Keratinocyte (primary cell): ENCODE results near the gene SETD7. TPM values are rescaled to one million over a fixed set of nuclear protein-coding genes. Genes with fewer than 3 reads are reported as not detected.

Experiments used
- DNase-seq: peaks from one replicate; pipeline ENCODE4 v3.0.0-alpha.2; 2011; ENCODE audit warnings: low read depth, missing footprints, low spot score
- FAIRE-seq: peaks from 2 replicates; lab custom pipeline; 2011; peaks lifted over from hg19 to GRCh38; lab: Jason Lieb, UNC
- H2AFZ ChIP-seq: 2 replicates; pipeline ENCODE4 v1.6.0; 2012; ENCODE audit warnings: low read length, control low read depth, inconsistent platforms; ENCODE audit not compliant: control insufficient read depth
- H3K27ac ChIP-seq: 2 replicates; pipeline ENCODE4 v1.5.1; 2011; ENCODE audit warnings: low read length; ENCODE audit not compliant: control insufficient read depth, insufficient read depth
- H3K27me3 ChIP-seq: 3 replicates; pipeline ENCODE4 v1.6.0; 2011; ENCODE audit warnings: low read length; ENCODE audit not compliant: control insufficient read depth, insufficient read depth; ENCODE audit errors: extremely low read depth
- H3K36me3 ChIP-seq, 2 experiments: 2 replicates in 1 of 2; 3 replicates in 1 of 2; pipeline ENCODE4 v1.5.1; 2011; ENCODE audit warnings: low read length in 2 of 2, mild to moderate bottlenecking in 1 of 2; ENCODE audit not compliant: control insufficient read depth in 2 of 2, insufficient read depth in 2 of 2; ENCODE audit errors: extremely low read depth in 1 of 2
- H3K4me1 ChIP-seq: 3 replicates; pipeline ENCODE4 v1.5.1; 2011; ENCODE audit warnings: low read length; ENCODE audit not compliant: control insufficient read depth, insufficient read depth; ENCODE audit errors: extremely low read depth
- H3K4me2 ChIP-seq: 3 replicates; pipeline ENCODE4 v1.6.0; 2011; ENCODE audit warnings: low read depth, low read length; ENCODE audit not compliant: control insufficient read depth, insufficient read depth; ENCODE audit errors: extremely low read depth
- H3K4me3 ChIP-seq, 3 experiments: fragments of 200-600 bp in 1 of 3; sonication (generic) in 1 of 3; 2 replicates in 2 of 3; 3 replicates in 1 of 3; pipeline ENCODE4 v1.5.1; 2011 to 2016; ENCODE audit warnings: low read length in 3 of 3, mild to moderate bottlenecking in 3 of 3, control low read depth in 2 of 3, inconsistent platforms in 1 of 3, low read depth in 1 of 3, mixed read lengths in 1 of 3, mixed run types in 1 of 3, moderate library complexity in 1 of 3; ENCODE audit not compliant: control insufficient read depth in 2 of 3, insufficient read depth in 2 of 3; ENCODE audit errors: extremely low read depth in 1 of 3
- H3K79me2 ChIP-seq: 2 replicates; pipeline ENCODE4 v1.6.0; 2012; ENCODE audit warnings: low read length; ENCODE audit not compliant: control insufficient read depth, insufficient read depth
- H3K9ac ChIP-seq: 3 replicates; pipeline ENCODE4 v1.6.0; 2011; ENCODE audit warnings: low read length; ENCODE audit not compliant: control insufficient read depth, insufficient read depth; ENCODE audit errors: extremely low read depth
- H3K9me1 ChIP-seq: 3 replicates; pipeline ENCODE4 v1.6.0; 2011; ENCODE audit warnings: low read length; ENCODE audit not compliant: control insufficient read depth, insufficient read depth; ENCODE audit errors: extremely low read depth
- H3K9me3 ChIP-seq: 2 replicates; pipeline ENCODE4 v1.5.1; 2012; ENCODE audit warnings: low read depth, low read length; ENCODE audit not compliant: control insufficient read depth
- H4K20me1 ChIP-seq: 3 replicates; pipeline ENCODE4 v1.6.0; 2011; ENCODE audit warnings: low read length; ENCODE audit not compliant: control insufficient read depth, insufficient read depth; ENCODE audit errors: extremely low read depth
- EZH2 ChIP-seq: IDR thresholded peaks from one replicate; pipeline ENCODE4 v1.6.1; 2012; ENCODE audit warnings: inconsistent platforms, mild to moderate bottlenecking, low read length, moderate library complexity
- dilution Hi-C: fragments of 300-500 bp; cut with MboI; formaldehyde crosslinking; loops from one replicate; pipeline ENCODE4 v1.7.0; 2020; ENCODE audit warnings: low sequenced_read_pairs; ENCODE audit not compliant: extremely low pct_ligation_motif_present
- polyA plus RNA-seq, 5 experiments: library from polyadenylated mRNA; depleted of rRNA in 3 of 5; stranded (reverse) in 3 of 5; stranded (forward) in 1 of 5; unstranded in 1 of 5; fragments of >200 nt; gene quantifications; 1 replicate in 1 of 5; 2 replicates in 3 of 5; 3 replicates in 1 of 5; pipeline versions ENCODE4 v1.2.1 to v1.2.3, GENCODE V29; 2011 to 2012; ENCODE audit warnings: missing spikeins in 2 of 5, low read depth in 1 of 5, low replicate concordance in 1 of 5
- TF ChIP-seq, protein P1 (sequence below), 3 experiments: IDR thresholded peaks in 1 of 3; conservative IDR thresholded peaks in 1 of 3; optimal IDR thresholded peaks in 1 of 3; 2 replicates in 2 of 3; 3 replicates in 1 of 3; pipeline versions ENCODE3 to v1.5.1; 2011; ENCODE audit warnings: low read length in 3 of 3, mild to moderate bottlenecking in 3 of 3, moderate library complexity in 2 of 3, control low read depth in 1 of 3, inconsistent platforms in 1 of 3; ENCODE audit not compliant: insufficient read depth in 2 of 3; ENCODE audit errors: extremely low read depth in 1 of 3

SETD7 gene
- polyA plus RNA-seq, 1 donor (not counting 4 experiments of a cell fraction or from before 2014, with no cell fraction given) = 18.8 TPM

- peaks cover 45% of the 10 kb centered on the region for H3K79me2 ChIP-seq
- peak overlapping the region; percentile 15 for H3K27ac ChIP-seq
- H3K4me3 ChIP-seq = peak overlapping the region; percentile 71 to 90 (median 89)
These were observed 2.0 kb downstream of the SETD7 start for GRCh38 chr4:139553751-139554641.

GRCh38 chr4:139552517-139553307, 3.3 kb downstream of the SETD7 start:
- H3K27ac ChIP-seq = no peak overlapping the region
- no peaks in the 10 kb centered on the region for H3K36me3 ChIP-seq
- H3K9me3 ChIP-seq = no peaks in the 10 kb centered on the region
- H3K4me3 ChIP-seq = no peak overlapping the region
- no peak for TF ChIP-seq EZH2
- TF ChIP-seq, protein P1, sequence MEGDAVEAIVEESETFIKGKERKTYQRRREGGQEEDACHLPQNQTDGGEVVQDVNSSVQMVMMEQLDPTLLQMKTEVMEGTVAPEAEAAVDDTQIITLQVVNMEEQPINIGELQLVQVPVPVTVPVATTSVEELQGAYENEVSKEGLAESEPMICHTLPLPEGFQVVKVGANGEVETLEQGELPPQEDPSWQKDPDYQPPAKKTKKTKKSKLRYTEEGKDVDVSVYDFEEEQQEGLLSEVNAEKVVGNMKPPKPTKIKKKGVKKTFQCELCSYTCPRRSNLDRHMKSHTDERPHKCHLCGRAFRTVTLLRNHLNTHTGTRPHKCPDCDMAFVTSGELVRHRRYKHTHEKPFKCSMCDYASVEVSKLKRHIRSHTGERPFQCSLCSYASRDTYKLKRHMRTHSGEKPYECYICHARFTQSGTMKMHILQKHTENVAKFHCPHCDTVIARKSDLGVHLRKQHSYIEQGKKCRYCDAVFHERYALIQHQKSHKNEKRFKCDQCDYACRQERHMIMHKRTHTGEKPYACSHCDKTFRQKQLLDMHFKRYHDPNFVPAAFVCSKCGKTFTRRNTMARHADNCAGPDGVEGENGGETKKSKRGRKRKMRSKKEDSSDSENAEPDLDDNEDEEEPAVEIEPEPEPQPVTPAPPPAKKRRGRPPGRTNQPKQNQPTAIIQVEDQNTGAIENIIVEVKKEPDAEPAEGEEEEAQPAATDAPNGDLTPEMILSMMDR (optimal IDR thresholded peaks at IDR 0.05 in 1 of 3, IDR thresholded peaks at IDR 0.05 in 1 of 3, conservative IDR thresholded peaks at IDR 0.05 in 1 of 3; ENCODE audit: extremely low read depth in 1 of 3, insufficient read depth in 2 of 3, low read length in 3 of 3) = no peak
- peaks cover 51% of the 10 kb centered on the region for H3K79me2 ChIP-seq
- H3K9ac ChIP-seq = no peak overlapping the region
- H3K27me3 ChIP-seq = peaks cover 13% of the 10 kb centered on the region
- H3K4me1 ChIP-seq = peaks cover 17% of the 10 kb centered on the region
- H3K4me2 ChIP-seq = no peak overlapping the region
- no peak for FAIRE-seq
- DNase-seq = no peak
- H4K20me1 ChIP-seq = peaks cover 3% of the 10 kb centered on the region
- H2AFZ ChIP-seq = no peak overlapping the region
- peaks cover 4% of the 10 kb centered on the region for H3K9me1 ChIP-seq
- dilution Hi-C loops = no loop called here

More at GRCh38 chr4:139553751-139554641, 2.0 kb downstream of the SETD7 start:
- peaks cover 26% of the 10 kb centered on the region for H3K27me3 ChIP-seq
- peak overlapping the region; percentile 86 for H3K9ac ChIP-seq
- H3K4me2 ChIP-seq = peak overlapping the region; percentile 95
- no peak for DNase-seq
- no peaks in the 10 kb centered on the region for H3K36me3 ChIP-seq
- H3K4me1 ChIP-seq = peaks cover 19% of the 10 kb centered on the region
- H4K20me1 ChIP-seq = no peaks in the 10 kb centered on the region
- dilution Hi-C loops = no loop called here
- no peak overlapping the region for H2AFZ ChIP-seq
- peaks cover 4% of the 10 kb centered on the region for H3K9me1 ChIP-seq
- no peaks in the 10 kb centered on the region for H3K9me3 ChIP-seq
- no peak for FAIRE-seq
- TF ChIP-seq, protein P1 (optimal IDR thresholded peaks at IDR 0.05 in 1 of 3, IDR thresholded peaks at IDR 0.05 in 1 of 3, conservative IDR thresholded peaks at IDR 0.05 in 1 of 3; ENCODE audit: extremely low read depth in 1 of 3, insufficient read depth in 2 of 3, low read length in 3 of 3) = no peak
- no peak for TF ChIP-seq EZH2
